Type B pancreatic cell (in vitro differentiated cells): ENCODE data around the gene GPR15. TPM values are rescaled to one million over a fixed set of nuclear protein-coding genes. Genes with fewer than 3 reads are reported as not detected.

ENCODE experiments used
- DNase-seq: peaks from one replicate; pipeline ENCODE4 v3.0.0; 2021; ENCODE audit warnings: mixed read lengths; ENCODE audit not compliant: unreplicated experiment; ENCODE audit errors: extremely low spot score
- H3K27ac Mint-ChIP-seq: 2 replicates; pipeline ENCODE4 v1.8.0; 2021; ENCODE audit warnings: mild to moderate bottlenecking, mixed read lengths
- H3K27me3 Mint-ChIP-seq: 2 replicates; pipeline ENCODE4 v1.8.0; 2021; ENCODE audit warnings: mixed read lengths
- H3K36me3 Mint-ChIP-seq: 2 replicates; pipeline ENCODE4 v1.8.0; 2021; ENCODE audit warnings: mixed read lengths
- H3K4me1 Mint-ChIP-seq: one replicate; pipeline ENCODE4 v1.8.0; 2021; ENCODE audit warnings: mixed read lengths; ENCODE audit not compliant: unreplicated experiment
- H3K4me3 Mint-ChIP-seq: 2 replicates; pipeline ENCODE4 v1.8.0; 2021; ENCODE audit warnings: mild to moderate bottlenecking, mixed read lengths
- H3K9me3 Mint-ChIP-seq: 2 replicates; pipeline ENCODE4 v1.8.0; 2021; ENCODE audit warnings: mixed read lengths
- total RNA-seq: library from RNA; stranded (reverse); gene quantifications from 2 replicates; pipeline ENCODE4 v1.2.1, GENCODE V29; 2021; ENCODE audit warnings: low replicate concordance
- TF ChIP-seq, protein P1 (sequence below): fragments of 200-600 bp; sonication (generic); conservative IDR thresholded peaks from 2 replicates; pipeline ENCODE4 v1.5.0; 2021; ENCODE audit warnings: antibody characterized with exemption, mild to moderate bottlenecking

Gene GPR15
- total RNA-seq, 1 donor from 2014 or later, result not detected

DNA sequence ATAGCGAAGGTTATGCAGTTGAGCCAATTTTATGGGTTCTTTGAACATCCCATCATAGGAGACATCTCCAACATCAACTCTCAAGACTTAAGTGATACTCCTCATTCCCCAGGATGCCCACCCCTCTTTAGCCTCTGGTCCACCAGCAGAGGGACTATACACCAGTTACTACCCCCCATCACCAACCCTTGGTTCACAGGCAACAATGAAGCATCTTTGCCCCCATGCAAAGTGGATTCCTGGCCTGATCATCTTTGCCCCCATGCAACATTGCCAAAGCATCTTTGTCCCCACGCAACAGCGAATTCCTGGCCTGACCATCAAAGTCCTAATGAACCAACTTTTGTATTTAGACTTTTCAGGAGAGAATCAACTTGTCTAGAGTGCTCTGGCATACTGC, 19.1 kb downstream of the GPR15 start:
- Mint-ChIP-seq H3K36me3 (no peaks in the 10 kb centered on the region), H3K27me3 (peaks cover 8% of the 10 kb centered on the region)

DNA sequence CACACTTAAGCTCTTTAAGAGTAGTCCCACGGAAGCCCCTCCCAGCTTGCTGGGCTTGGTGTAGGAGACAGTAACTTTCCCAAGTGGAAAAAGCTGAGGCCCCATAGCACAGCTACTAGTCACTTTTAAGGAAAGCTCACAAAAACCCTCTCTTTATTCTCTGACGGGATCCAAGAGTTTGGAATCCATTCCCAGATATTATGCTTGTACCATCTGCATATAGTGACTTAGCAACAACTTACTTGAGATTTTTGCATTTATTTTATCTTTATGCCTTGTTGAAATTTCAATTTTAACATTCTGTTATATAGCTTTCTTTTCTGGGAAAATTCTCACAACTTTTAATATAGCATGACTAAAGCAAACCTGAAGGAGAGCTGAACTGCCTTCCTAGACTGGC, 19.5 kb downstream of the GPR15 start:
- no peak for DNase-seq
- Mint-ChIP-seq H3K4me1 (no peaks in the 10 kb centered on the region), H3K9me3 (no peaks in the 10 kb centered on the region), H3K27ac (no peak overlapping the region), H3K36me3 (no peaks in the 10 kb centered on the region), H3K27me3 (peaks cover 8% of the 10 kb centered on the region), H3K4me3 (no peak overlapping the region)
- TF ChIP-seq, protein P1, sequence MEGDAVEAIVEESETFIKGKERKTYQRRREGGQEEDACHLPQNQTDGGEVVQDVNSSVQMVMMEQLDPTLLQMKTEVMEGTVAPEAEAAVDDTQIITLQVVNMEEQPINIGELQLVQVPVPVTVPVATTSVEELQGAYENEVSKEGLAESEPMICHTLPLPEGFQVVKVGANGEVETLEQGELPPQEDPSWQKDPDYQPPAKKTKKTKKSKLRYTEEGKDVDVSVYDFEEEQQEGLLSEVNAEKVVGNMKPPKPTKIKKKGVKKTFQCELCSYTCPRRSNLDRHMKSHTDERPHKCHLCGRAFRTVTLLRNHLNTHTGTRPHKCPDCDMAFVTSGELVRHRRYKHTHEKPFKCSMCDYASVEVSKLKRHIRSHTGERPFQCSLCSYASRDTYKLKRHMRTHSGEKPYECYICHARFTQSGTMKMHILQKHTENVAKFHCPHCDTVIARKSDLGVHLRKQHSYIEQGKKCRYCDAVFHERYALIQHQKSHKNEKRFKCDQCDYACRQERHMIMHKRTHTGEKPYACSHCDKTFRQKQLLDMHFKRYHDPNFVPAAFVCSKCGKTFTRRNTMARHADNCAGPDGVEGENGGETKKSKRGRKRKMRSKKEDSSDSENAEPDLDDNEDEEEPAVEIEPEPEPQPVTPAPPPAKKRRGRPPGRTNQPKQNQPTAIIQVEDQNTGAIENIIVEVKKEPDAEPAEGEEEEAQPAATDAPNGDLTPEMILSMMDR, result no peak

More for the DNA sequence above, 19.1 kb downstream of the GPR15 start:
- no peaks in the 10 kb centered on the region for H3K9me3 Mint-ChIP-seq
- TF ChIP-seq, protein P1, result no peak
- H3K4me1 Mint-ChIP-seq, result no peaks in the 10 kb centered on the region
- H3K4me3 Mint-ChIP-seq, result no peak overlapping the region
- H3K27ac Mint-ChIP-seq, result no peak overlapping the region
- DNase-seq, result no peak

DNA sequence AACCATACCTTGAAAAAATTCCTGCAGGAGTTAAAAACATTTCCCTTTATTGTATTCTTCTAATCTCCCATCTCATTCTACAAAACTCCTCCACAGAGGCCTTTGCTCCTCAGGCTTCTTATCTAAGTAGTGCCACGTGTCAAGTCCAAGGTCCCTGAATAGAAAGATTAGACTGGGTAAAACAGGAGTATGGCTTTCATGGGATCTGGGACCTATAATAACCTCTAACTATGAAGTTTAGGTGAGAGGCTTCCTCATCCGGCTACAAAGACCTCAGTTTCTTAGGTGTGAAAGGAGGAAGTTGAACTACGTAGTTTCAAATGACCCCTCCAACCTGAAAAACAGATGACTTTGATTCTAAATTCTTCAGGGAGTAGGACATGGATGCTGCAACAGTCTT, 20.0 kb downstream of the GPR15 start:
- H3K4me3 Mint-ChIP-seq, result no peak overlapping the region
- no peaks in the 10 kb centered on the region for H3K36me3 Mint-ChIP-seq
- no peaks in the 10 kb centered on the region for H3K9me3 Mint-ChIP-seq
- TF ChIP-seq, protein P1, result no peak
- peaks cover 8% of the 10 kb centered on the region for H3K27me3 Mint-ChIP-seq
- DNase-seq, result no peak
- no peaks in the 10 kb centered on the region for H3K4me1 Mint-ChIP-seq
- no peak overlapping the region for H3K27ac Mint-ChIP-seq

DNA sequence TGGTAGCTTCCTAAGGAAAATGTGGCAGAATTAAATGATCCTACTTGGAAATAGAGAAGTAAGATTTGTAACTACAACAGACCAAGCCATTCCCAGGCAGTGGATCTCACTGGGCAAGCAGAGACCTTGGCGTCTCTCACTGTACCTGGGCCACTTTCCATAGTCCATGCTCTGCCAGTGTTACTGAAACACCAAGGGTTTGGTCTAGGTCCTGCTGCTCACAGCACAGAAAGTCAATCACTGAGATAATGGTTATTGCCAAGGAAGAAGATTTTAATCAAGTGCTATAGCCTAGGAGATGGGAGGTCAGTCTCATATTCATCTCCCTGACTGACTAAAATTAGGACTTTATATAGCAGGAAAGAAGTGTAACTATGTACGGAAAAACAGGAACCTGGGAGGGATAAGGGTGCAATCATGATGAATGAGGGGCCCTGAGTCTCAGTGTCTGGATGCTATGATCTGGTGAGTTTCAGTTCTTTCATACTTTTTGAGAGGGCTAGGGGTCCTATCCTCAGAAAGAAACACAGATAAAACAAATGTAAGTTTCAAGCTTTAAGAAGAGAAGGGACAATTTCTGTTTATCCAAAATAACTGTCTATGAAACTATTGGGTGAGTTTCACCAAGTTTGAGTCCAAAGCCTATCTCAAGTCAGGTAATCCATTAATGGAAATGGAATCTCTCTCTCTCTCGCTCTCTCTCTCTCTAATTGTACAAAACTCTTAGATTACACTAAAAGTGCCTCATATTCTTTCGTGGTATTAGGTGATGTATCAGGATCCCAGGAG, 20.6 kb downstream of the GPR15 start:
- Mint-ChIP-seq H3K27me3 (peaks cover 9% of the 10 kb centered on the region), H3K36me3 (no peaks in the 10 kb centered on the region), H3K9me3 (no peaks in the 10 kb centered on the region), H3K4me1 (no peaks in the 10 kb centered on the region), H3K27ac (no peak overlapping the region), H3K4me3 (no peak overlapping the region)
- no peak for DNase-seq
- TF ChIP-seq, protein P1, result no peak

DNA sequence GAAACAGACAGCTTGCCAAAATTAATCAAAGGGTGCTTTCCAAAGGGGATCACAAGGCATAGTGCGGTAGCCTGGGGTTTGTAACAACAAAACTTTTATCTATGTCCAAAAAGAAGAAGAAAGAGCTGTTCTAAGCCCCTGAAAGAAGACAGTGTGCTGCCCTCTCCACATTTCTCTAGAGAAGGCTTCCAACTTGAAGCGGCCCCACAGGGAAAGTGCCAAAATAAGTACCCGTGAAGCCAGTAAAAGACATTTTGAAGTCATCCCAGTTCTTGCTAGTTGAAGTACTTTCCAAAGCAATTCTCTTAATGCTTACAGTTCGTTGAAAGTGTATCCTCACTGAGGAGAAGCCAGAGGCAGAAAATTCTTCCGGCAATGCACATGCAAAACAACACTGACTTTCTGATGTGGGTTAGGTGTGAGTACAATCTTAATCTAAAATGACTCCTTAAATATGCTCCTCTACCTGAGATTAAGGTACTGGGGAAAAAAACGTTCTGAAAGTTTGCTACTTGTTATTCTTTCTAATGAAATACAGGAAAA, 21.3 kb downstream of the GPR15 start:
- Mint-ChIP-seq H3K36me3 (no peaks in the 10 kb centered on the region), H3K27ac (no peak overlapping the region), H3K4me3 (no peak overlapping the region), H3K27me3 (peaks cover 12% of the 10 kb centered on the region), H3K4me1 (no peaks in the 10 kb centered on the region), H3K9me3 (no peaks in the 10 kb centered on the region)
- TF ChIP-seq, protein P1, result no peak
- DNase-seq, result no peak
